Measurements from ENCODE around the gene MSL1.
"Not testable (repeated sequence)": the region's sequence is repeated elsewhere in the genome, so short reads cannot be mapped to it uniquely, and the experiment has no call there.

The MSL1 gene

GRCh38 chr17:40130352-40131042 is 8.7 kb downstream of the MSL1 start:
- DNase-seq: no peak

GRCh38 chr17:40134184-40134583 is 12.4 kb downstream of the MSL1 start:
- no peak for DNase-seq

DNA sequence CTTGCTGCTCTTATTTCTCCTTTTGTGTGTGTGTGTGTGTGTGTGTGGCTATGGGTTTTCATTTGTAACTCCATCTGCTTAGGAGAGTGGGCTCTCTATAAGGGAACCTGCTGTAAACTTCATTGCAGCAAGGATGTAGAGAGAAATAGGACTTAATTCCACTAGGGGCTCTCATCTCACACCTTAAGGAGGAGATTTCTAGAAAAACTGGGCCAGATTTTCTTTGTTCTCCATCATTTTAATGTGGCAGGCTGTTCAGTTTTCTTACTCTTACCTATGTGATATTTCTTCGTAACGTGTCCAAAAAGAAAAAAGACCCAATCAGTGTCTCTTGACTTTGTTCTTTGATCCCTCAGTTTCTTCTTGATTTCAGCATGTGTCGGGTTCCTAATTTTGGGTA is 14.0 kb downstream of the MSL1 start:
- DNase-seq: no peak

- no peak for DNase-seq
These were observed 17.8 kb downstream of the MSL1 start for GRCh38 chr17:40139566-40140058.

- DNase-seq: not testable (repeated sequence)
These were observed 21.4 kb downstream of the MSL1 start for GRCh38 chr17:40143166-40143565.

DNA sequence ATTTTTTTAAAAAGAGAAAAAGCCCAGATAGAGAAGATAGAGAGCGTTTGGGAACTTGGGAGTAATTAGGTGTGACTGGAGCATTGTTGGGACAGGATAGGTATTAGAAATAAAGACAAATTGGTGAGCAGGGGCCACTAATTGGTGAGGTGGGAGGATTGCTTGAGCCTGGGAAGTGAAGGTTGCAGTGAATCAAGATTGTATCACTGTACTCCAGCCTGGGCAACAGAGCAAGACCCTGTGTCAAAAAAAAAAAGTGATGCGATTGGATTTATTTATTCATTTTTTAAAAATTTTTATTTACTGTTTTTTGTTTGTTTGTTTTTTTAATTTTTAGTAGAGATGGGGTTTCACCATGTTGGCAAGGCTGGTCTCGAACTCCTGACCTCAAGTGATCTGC is 23.7 kb downstream of the MSL1 start:
- no peak for DNase-seq

DNA sequence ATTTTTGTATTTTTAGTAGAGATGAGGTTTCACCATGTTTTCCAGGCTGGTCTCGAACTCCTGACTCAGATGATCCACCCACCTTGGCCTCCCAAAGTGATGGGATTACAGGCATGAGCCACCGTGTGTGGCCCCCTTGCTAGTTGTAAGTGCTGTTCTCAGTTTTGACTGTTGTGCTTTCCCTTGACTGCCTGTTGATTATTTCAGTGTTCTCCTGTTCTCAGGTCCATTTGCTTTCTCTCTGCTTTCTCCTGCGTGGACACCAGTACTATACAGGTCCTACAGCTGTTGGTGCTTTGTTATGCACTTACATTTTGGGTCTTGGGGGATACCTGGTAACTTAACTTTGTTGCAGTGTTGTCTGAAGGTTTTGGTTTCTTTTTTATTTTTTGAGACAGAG is 26.8 kb downstream of the MSL1 start:
- no peak for DNase-seq

DNA sequence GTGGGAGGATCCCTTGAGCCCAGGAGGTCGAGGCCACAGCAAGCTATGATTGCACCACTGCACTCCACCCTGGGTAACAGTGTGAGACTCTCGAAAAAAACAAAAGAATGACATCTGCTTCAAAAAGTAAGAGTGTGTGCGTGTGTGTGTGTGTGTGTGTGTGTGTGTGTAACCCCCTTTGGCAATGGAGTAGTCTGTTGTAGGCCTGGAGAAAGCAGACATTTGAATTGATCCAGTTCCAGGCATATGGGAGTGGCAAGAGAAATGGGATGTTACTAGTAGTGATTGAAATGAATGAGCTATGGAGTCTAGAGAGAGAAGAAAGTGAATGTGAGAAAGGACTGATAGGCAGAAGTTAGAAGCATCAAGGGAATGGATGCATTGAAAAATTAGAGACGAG is 28.5 kb downstream of the MSL1 start:
- no peak for DNase-seq

- no peak for DNase-seq
These were observed 29.7 kb downstream of the MSL1 start for GRCh38 chr17:40151414-40151963.

DNA sequence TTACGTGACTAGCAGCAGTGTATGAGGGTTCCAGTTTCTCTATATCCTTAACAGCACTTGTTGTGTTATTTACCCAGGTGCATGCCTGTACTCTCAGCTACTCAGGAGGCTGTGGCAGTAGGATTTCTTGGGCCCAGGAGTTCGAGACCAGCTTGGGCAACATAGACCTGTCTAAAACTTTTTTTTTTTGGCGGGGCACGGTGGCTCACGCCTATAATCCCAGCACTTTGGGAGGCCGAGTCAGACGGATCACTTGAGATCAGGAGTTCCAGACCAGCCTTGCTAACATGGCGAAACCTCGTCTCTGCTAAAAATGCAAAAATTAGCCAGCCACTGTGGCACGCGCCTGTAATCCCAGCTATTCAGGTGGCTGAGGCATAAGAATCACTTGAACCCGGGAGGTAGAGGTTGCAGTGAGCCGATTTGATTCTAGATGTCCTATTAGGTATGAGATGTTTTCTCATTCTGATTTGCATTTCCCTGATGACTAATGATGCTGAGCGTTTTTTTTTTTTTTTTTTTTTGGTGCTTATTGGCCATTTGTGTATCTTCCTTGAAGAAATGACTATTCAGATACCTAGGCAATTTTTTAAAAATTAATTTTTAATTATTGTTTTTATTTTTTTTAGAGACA is 31.9 kb downstream of the MSL1 start:
- no peak for DNase-seq

DNA sequence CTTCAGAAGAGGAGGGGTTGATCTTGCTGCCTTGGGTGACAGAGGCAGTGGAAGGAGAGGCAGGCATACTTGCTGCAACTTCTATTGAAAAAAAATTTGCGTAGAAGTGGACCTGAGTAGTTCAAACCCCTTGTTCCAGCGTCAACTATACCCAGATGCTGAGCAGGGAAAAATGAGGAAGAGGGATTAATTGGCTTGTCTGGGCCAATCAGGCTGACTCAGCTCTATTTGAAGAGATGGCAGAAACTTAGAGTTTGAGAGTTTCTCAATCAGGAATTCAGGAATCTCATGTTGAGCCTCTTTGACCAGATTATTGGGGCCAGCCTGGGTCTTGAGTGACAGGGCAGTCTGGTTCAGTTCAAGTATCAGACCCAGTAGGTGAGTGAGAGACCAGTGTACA is 36.2 kb downstream of the MSL1 start:
- no peak for DNase-seq

GRCh38 chr17:40158438-40159013 is 36.8 kb downstream of the MSL1 start:
- DNase-seq: no peak

DNA sequence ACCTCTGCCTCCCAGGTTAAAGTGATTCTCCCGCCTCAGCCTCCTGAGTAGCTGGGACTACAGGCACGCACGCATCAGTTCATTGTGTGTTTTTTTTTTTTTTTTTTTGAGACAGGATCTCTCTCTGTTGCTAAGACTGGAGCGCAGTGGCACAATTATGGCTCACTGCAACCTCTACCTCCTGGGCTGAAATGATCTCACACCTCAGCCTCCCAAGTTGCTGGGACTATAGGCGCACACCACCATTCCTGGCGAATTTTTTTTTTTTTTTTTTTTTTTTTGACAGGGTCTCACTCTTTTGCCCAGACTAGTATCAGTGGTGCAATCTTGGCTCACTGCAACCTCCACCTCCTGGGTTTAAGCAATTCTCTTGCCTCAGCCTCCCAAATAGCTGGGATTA is 37.7 kb downstream of the MSL1 start:
- no peak for DNase-seq

DNA sequence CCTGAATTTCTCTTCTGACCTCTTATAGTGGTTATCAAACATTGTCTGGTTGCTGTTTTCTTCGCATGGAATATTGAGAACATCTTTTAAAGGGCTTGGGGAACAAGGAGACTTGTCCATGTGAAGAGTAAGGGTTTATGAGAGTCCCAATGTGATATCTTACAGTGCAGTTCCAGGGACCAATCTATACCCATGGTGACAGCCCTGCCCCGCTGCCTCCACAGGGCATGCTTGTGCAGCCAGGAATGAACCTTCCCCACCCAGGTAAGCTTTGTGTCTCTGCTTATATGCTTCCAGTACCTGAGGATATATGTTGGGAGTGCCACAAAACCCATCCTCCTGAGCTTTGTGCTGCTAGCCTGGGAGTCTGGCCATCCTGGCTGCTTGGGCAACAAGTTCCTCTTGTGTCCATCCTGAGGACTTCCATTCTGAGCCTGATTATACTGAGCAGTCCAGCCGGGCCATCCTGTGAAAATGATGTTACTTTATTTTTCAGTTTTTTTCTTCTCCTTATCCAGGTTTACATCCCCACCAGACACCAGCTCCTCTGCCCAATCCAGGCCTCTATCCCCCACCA is 46.0 kb downstream of the MSL1 start:
- DNase-seq: no peak

GRCh38 chr17:40168262-40168832 is 46.6 kb downstream of the MSL1 start:
- no peak for DNase-seq

DNA sequence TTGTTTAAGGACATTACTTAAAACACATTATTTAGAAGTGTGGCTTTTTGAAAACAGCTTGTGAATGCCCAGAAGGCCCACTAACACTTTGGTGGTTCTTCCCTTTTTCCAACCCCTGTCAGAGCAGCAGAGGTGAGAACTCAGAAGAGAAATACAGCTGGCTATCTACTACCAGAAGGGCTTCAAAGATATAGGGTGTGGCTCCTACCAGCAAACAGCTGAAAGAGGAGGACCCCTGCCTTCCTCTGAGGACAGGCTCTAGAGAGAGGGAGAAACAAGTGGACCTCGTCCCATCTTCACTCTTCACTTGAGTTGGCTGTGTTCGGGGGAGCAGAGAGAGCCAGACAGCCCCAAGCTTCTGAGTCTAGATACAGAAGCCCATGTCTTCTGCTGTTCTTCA is 48.6 kb downstream of the MSL1 start:
- no peak for DNase-seq

DNA sequence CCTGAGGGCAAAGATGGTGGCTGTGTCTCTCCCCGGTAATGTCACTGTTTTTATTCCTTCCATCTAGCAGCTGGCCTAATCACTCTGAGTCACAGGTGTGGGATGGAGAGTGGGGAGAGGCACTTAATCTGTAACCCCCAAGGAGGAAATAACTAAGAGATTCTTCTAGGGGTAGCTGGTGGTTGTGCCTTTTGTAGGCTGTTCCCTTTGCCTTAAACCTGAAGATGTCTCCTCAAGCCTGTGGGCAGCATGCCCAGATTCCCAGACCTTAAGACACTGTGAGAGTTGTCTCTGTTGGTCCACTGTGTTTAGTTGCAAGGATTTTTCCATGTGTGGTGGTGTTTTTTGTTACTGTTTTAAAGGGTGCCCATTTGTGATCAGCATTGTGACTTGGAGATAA is 50.0 kb downstream of the MSL1 start:
- no peak for DNase-seq

DNA sequence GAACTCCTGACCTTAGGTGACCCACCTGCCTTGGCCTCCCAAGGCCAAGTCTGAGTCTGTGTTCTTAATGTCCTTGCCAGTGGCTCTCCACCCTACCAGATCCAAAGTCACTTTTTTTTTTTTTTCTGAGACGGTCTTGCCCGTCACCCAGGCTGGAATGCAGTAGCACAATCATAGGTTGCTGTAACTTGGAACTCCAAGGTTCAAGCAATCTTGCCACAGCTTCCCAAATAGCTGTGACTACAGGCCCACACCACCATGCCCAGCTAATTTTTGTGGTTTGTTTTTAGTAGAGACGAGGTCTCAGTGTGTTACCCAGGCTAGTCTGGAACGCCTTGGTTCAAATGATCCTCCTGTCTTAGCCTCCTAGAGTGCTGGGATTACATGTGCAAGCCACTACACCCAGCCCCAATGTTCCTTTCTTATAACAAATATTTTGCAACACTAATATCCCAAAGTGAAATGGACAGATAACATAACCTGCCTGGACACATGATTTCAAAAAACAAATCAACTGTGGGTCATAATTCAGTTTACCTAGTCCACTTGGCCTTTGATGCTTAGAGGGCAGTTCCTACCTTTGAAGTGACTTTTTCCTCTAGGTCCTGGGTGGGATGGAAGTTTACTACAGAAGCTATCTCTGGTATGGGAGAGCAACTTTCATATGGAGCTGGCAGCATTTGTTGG is 51.5 kb downstream of the MSL1 start:
- DNase-seq: no peak

DNA sequence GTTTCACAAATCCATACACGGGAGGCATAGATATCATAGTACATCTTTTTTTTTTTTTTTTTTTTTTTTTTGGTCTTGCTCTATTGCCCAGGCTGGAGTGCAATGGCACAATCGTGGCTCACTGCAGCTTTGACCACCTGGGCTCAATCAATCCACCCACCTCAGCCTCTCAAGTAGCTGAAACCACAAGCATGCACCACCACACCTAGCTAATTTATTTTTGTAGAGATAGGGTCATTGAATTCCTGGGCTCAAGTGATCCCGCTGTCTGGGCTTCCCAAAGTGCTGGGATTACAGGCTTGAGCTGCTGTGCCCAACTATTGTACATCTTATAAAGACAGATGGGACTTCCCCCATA is 52.0 kb downstream of the MSL1 start:
- no peak for DNase-seq

GRCh38 chr17:40174514-40174913 is 52.7 kb downstream of the MSL1 start:
- DNase-seq: no peak

DNA sequence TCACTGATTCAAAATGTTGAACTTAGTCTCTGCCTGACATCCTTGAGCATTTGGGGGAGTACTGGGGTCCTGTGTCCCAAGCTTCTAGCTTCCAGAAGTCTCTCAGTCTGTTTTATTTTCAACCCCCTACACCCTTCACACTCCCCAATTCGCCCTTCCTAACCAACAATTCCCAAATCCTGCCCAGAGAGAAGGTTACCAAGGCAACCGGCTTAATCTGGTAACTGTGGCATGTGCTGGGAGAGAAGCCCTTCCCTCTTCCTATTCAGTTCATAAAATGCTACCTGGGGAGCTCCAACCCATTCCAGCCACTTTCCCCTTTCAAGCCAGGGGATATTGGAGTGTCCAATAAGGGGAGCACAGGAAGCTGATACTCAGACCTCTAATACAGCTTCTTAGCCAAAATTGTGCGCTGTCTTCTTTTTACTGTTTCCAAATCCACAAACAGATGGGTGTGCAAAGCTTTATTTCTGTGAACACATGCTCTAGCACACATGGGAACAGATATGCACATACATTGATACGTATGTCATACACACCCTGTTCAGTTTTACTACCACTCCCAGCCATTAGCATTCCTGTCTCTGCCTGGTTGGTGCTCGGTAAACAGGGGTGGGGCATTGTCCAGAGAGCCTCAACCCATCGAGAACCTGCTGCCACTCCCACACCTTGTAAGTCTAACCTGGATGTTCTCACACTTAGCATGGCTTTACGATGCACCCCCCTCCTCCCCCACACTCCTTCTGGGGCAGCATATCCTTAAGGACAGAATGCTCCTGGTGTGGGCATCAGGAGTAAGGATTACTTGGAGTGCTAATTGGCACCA is 54.4 kb downstream of the MSL1 start:
- DNase-seq: no peak

DNA sequence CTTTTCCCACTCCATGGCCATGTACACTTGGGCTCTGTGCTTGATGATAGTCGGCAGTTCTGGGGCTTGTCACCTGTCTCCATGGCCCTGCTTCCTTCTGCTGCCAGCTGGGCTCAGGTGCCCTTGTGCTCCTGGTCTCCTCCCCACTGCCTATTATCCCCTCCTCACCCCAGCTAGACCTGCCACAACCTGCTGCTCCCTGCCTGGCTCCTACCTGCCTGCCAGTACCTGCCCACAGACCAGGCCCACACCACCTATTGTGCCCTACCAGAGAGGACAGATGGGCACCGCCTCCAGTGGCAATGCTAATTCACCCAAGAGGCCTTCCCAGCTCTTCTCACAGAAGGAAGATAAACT is 55.0 kb downstream of the MSL1 start:
- no peak for DNase-seq
